H1 (cell line): ENCODE measurements around the gene APOO. TPM values are rescaled to one million over a fixed set of nuclear protein-coding genes. Genes with fewer than 3 reads are reported as not detected.

Experiments used
- CBX8 ChIP-seq: fragments of 300-800, 300-1000 bp; sonication (generic); IDR thresholded peaks from 2 replicates; pipeline ENCODE4 v1.7.1; 2016; ENCODE audit warnings: low read depth, low read length, borderline replicate concordance
- CHD7 ChIP-seq: fragments of 300-600 bp; sonication (generic); IDR thresholded peaks from 2 replicates; pipeline ENCODE4 v1.7.1; 2012; ENCODE audit warnings: low read length, moderate library complexity, mild to moderate bottlenecking, inconsistent platforms; ENCODE audit not compliant: insufficient replicate concordance
- CREB1 ChIP-seq: IDR thresholded peaks from 2 replicates; pipeline ENCODE4 v1.6.1; 2012; ENCODE audit warnings: inconsistent platforms
- KDM5A ChIP-seq: fragments of 200-600 bp; IDR thresholded peaks from 2 replicates; pipeline ENCODE4 v1.7.1; 2012; ENCODE audit warnings: mild to moderate bottlenecking, low read length, inconsistent platforms, mixed read lengths
- MAFK ChIP-seq: IDR thresholded peaks from 2 replicates; pipeline ENCODE4 v1.6.1; 2012; ENCODE audit warnings: low read depth, mild to moderate bottlenecking, improper control_type of control experiment, low read length
- NANOG ChIP-seq: IDR thresholded peaks from 2 replicates; pipeline ENCODE4 v1.6.1; 2011; ENCODE audit warnings: low read length, low read depth, mild to moderate bottlenecking, inconsistent platforms; ENCODE audit not compliant: insufficient read depth, poor library complexity, severe bottlenecking
- POLR2A ChIP-seq, 2 experiments: IDR thresholded peaks; 1 replicate in 1 of 2; 2 replicates in 1 of 2; pipeline ENCODE4 v1.6.1; 2011; ENCODE audit warnings: low read depth in 2 of 2, low read length in 2 of 2, mild to moderate bottlenecking in 2 of 2; ENCODE audit errors: control extremely low read depth in 1 of 2
- POLR2AphosphoS5 ChIP-seq: IDR thresholded peaks from 2 replicates; pipeline ENCODE4 v1.6.1; 2011; ENCODE audit warnings: low read depth, low read length
- RAD21 ChIP-seq, 2 experiments: IDR thresholded peaks in 1 of 2; conservative IDR thresholded peaks in 1 of 2; 2 replicates each; pipeline ENCODE4 v1.6.1; 2011; ENCODE audit warnings: low read depth in 2 of 2, low read length in 2 of 2, improper control_type of control experiment in 1 of 2, inconsistent platforms in 1 of 2, mild to moderate bottlenecking in 1 of 2, moderate library complexity in 1 of 2
- RNF2 ChIP-seq: fragments of 200-900, 300-1000 bp; sonication (generic); IDR thresholded peaks from 2 replicates; pipeline ENCODE4 v1.7.1; 2016; ENCODE audit warnings: borderline replicate concordance, low read depth, mild to moderate bottlenecking, antibody characterized with exemption, low read length; ENCODE audit not compliant: poor library complexity, severe bottlenecking; ENCODE audit errors: missing control alignments
- ZNF274 ChIP-seq: IDR thresholded peaks from 2 replicates; pipeline ENCODE4 v1.7.0; 2012; ENCODE audit warnings: low read length, borderline replicate concordance; ENCODE audit errors: extremely low read depth
- polyA plus RNA-seq, 7 experiments: library from polyadenylated mRNA; depleted of rRNA in 3 of 7; stranded (reverse) in 5 of 7; unstranded in 2 of 7; fragments of >200 nt in 5 of 7; fragments of 200-250 nt in 2 of 7; gene quantifications; 1 replicate in 5 of 7; 2 replicates in 1 of 7; 4 replicates in 1 of 7; pipeline versions ENCODE4 v1.2.1 to v1.2.3, GENCODE V29; 2011 to 2013; ENCODE audit warnings: missing spikeins in 2 of 7, mixed read lengths in 2 of 7
- total RNA-seq: library from RNA; stranded (reverse); fragmentation: NEBNext Ultra II Directional; extraction: Animal tissue kit (Norgen Biotek cat#: 25700); gene quantifications from 2 replicates; pipeline ENCODE4 v1.2.1, GENCODE V29; 2021

APOO gene
- total and polyA plus RNA-seq, 2 of the 8 experiments (the other 6 are each of a cell fraction or from before 2014, with no cell fraction given): 25.7 to 45.0 TPM

- TF ChIP-seq CHD7: no peak
- TF ChIP-seq POLR2AphosphoS5: no peak
- TF ChIP-seq RAD21 (IDR thresholded peaks at IDR 0.05 in 1 of 2, conservative IDR thresholded peaks at IDR 0.05 in 1 of 2; ENCODE audit: low read depth in 2 of 2, low read length in 2 of 2): no peak
- no peak for TF ChIP-seq MAFK
- no peak for TF ChIP-seq ZNF274
- TF ChIP-seq RNF2: no peak
- no peak for TF ChIP-seq CBX8
- no peak for TF ChIP-seq CREB1
- no peak for TF ChIP-seq KDM5A
- no peak for TF ChIP-seq NANOG
- no peak for TF ChIP-seq POLR2A (IDR thresholded peaks at IDR 0.05; ENCODE audit: control extremely low read depth in 1 of 2, low read depth in 2 of 2, low read length in 2 of 2)
Measured at GRCh38 chrX:23861215-23861896, 46.4 kb downstream of the APOO start (continued).
